Liver (tissue), 9 donors: ENCODE data around the gene NUAK1. TPM values are rescaled to one million over a fixed set of nuclear protein-coding genes. Genes with fewer than 3 reads are reported as not detected.
A peak's percentile ranks its signal among the peaks of the same experiment; 100 is the strongest.

Source experiments
- DNase-seq: peaks from one replicate; pipeline ENCODE4 v3.0.0-alpha.2; 2017; ENCODE audit warnings: low spot score
- H3K27ac ChIP-seq, 2 donors: one replicate each; pipeline ENCODE4 v1.7.0; 2013; ENCODE audit warnings: inconsistent platforms in 2 of 2, low read length in 2 of 2, control low read depth in 1 of 2, low read depth in 1 of 2, mild to moderate bottlenecking in 1 of 2
- H3K27me3 ChIP-seq, 4 donors: one replicate each; pipeline versions ENCODE4 v1.6.1 to v1.7.0; 2013; ENCODE audit warnings: low read length in 3 of 4, inconsistent platforms in 1 of 4, mild to moderate bottlenecking in 1 of 4, moderate library complexity in 1 of 4; ENCODE audit not compliant: control insufficient read depth in 4 of 4, insufficient read depth in 4 of 4
- H3K36me3 ChIP-seq, 4 donors: one replicate each; pipeline versions ENCODE4 v1.6.1 to v1.7.0; 2013; ENCODE audit warnings: low read length in 3 of 4, mild to moderate bottlenecking in 3 of 4, low read depth in 1 of 4, moderate library complexity in 1 of 4; ENCODE audit not compliant: control insufficient read depth in 4 of 4, insufficient read depth in 3 of 4
- H3K4me1 ChIP-seq, 4 donors: one replicate each; pipeline versions ENCODE4 v1.6.1 to v1.7.0; 2013; ENCODE audit warnings: low read length in 3 of 4, mild to moderate bottlenecking in 3 of 4, moderate library complexity in 1 of 4; ENCODE audit not compliant: control insufficient read depth in 4 of 4, insufficient read depth in 4 of 4
- H3K4me3 ChIP-seq, 3 donors: one replicate each; pipeline versions ENCODE4 v1.6.1 to v1.7.0; 2013; ENCODE audit warnings: low read length in 3 of 3, control low read depth in 1 of 3, low read depth in 1 of 3, mild to moderate bottlenecking in 1 of 3
- H3K9ac ChIP-seq, 2 donors: one replicate each; pipeline ENCODE4 v1.7.0; 2013; ENCODE audit warnings: low read length in 2 of 2, mild to moderate bottlenecking in 2 of 2, moderate library complexity in 2 of 2, control low read depth in 1 of 2, low read depth in 1 of 2
- H3K9me3 ChIP-seq, 4 donors: one replicate each; pipeline versions ENCODE4 v1.6.1 to v1.7.0; 2013; ENCODE audit warnings: low read length in 3 of 4; ENCODE audit not compliant: control insufficient read depth in 4 of 4
- ATF3 ChIP-seq: IDR thresholded peaks from 2 replicates; pipeline ENCODE4 v1.6.1; 2016; ENCODE audit warnings: antibody characterized with exemption
- CTCF ChIP-seq: fragments of 150-350 bp; IDR thresholded peaks from 2 replicates; pipeline ENCODE4 v1.5.1; 2017; ENCODE audit warnings: improper control_type of control experiment, low read depth, low read length; ENCODE audit not compliant: missing input control
- EGR1 ChIP-seq, 2 donors: IDR thresholded peaks; 2 replicates each; pipeline ENCODE4 v1.6.1; 2016 to 2018; ENCODE audit warnings: antibody characterized with exemption in 2 of 2, low read depth in 2 of 2
- FOXA1 ChIP-seq: IDR thresholded peaks from 2 replicates; pipeline ENCODE4 v1.6.1; 2016; ENCODE audit warnings: antibody characterized with exemption
- FOXA2 ChIP-seq: IDR thresholded peaks from 2 replicates; pipeline ENCODE4 v1.6.1; 2016; ENCODE audit warnings: antibody characterized with exemption
- GABPA ChIP-seq, 2 donors: IDR thresholded peaks in 1 of 2; conservative IDR thresholded peaks in 1 of 2; 2 replicates each; pipeline ENCODE4 v1.6.1; 2016; ENCODE audit warnings: antibody characterized with exemption in 2 of 2, mild to moderate bottlenecking in 1 of 2, moderate library complexity in 1 of 2
- HNF4A ChIP-seq, 2 donors: conservative IDR thresholded peaks; 2 replicates each; pipeline ENCODE4 v1.6.1; 2016; ENCODE audit warnings: antibody characterized with exemption in 2 of 2, mild to moderate bottlenecking in 2 of 2
- HNF4G ChIP-seq: IDR thresholded peaks from 2 replicates; pipeline ENCODE4 v1.6.1; 2016; ENCODE audit warnings: antibody characterized with exemption
- JUND ChIP-seq, 2 donors: IDR thresholded peaks; 2 replicates each; pipeline ENCODE4 v1.6.1; 2016; ENCODE audit warnings: antibody characterized with exemption in 2 of 2
- MAX ChIP-seq: IDR thresholded peaks from 2 replicates; pipeline ENCODE4 v1.6.1; 2016; ENCODE audit warnings: antibody characterized with exemption
- NR2F2 ChIP-seq: IDR thresholded peaks from 2 replicates; pipeline ENCODE4 v1.6.1; 2016; ENCODE audit warnings: antibody characterized with exemption
- RAD21 ChIP-seq, 2 donors: IDR thresholded peaks; 2 replicates each; pipeline ENCODE4 v1.6.1; 2016; ENCODE audit warnings: antibody characterized with exemption in 2 of 2, mild to moderate bottlenecking in 2 of 2
- REST ChIP-seq: IDR thresholded peaks from 2 replicates; pipeline ENCODE4 v1.6.1; 2016; ENCODE audit warnings: antibody characterized with exemption, mild to moderate bottlenecking
- RXRA ChIP-seq, 2 donors: IDR thresholded peaks; 2 replicates each; pipeline ENCODE4 v1.6.1; 2017 to 2018; ENCODE audit warnings: antibody characterized with exemption in 2 of 2, mild to moderate bottlenecking in 1 of 2
- SP1 ChIP-seq: IDR thresholded peaks from 2 replicates; pipeline ENCODE4 v1.6.1; 2018; ENCODE audit warnings: antibody characterized with exemption, mild to moderate bottlenecking
- TAF1 ChIP-seq: conservative IDR thresholded peaks from 2 replicates; pipeline ENCODE4 v1.6.1; 2016; ENCODE audit warnings: antibody characterized with exemption, mild to moderate bottlenecking
- YY1 ChIP-seq: IDR thresholded peaks from 2 replicates; pipeline ENCODE4 v1.6.1; 2016; ENCODE audit warnings: antibody characterized with exemption, mild to moderate bottlenecking
- ZBTB33 ChIP-seq: IDR thresholded peaks from 2 replicates; pipeline ENCODE4 v1.6.1; 2016; ENCODE audit warnings: antibody characterized with exemption
- WGBS: extraction: QIAGEN DNeasy Blood & Tissue Kit; methylation state at CpG from one replicate; pipeline ENCODE4 v1.1.7; 2013; 5-methylcytosine and 5-hydroxymethylcytosine counted together
- polyA plus RNA-seq, 2 donors: library from polyadenylated mRNA; stranded (reverse) in 1 of 2; unstranded in 1 of 2; fragments of 200-250 nt in 1 of 2; fragments of >200 nt in 1 of 2; fragmentation: Nextera tagmentation in 1 of 2; extraction: Ambion mirVana in 1 of 2; gene quantifications; one replicate each; pipeline versions ENCODE4 v1.2.1 to v1.2.3, GENCODE V29; 2013 to 2015
- total RNA-seq, 2 donors: library from RNA; depleted of rRNA; stranded (reverse); fragments of >200 nt; gene quantifications; one replicate each; pipeline ENCODE4 v1.2.3, GENCODE V29; 2014
- donor health status: healthy.
- donor health status: healthy.
- donor health status: healthy.
- donor health status: healthy.
- donor health status: healthy.

Gene NUAK1
- total and polyA plus RNA-seq, 4 donors: 2.5 to 9.3 (median 3.9) TPM

GRCh38 chr12:106022568-106023012 is 116.2 kb downstream of the NUAK1 start:
- WGBS: 32% methylated on average over 5 of the region's 5 CpGs

More at GRCh38 chr12:106022568-106023012, 116.2 kb downstream of the NUAK1 start:
- TF ChIP-seq ATF3 (no peak), FOXA1 (no peak), SP1 (peak; percentile 58), GABPA (IDR thresholded peaks at IDR 0.05 in 1 of 2, conservative IDR thresholded peaks at IDR 0.05 in 1 of 2) (no peak), REST (peak; percentile 33), RXRA (IDR thresholded peaks at IDR 0.05) (peak in 1 of 2 donors; percentile 30), YY1 (peak; percentile 77), TAF1 (peak; percentile 84), HNF4A (conservative IDR thresholded peaks at IDR 0.05) (peak in 1 of 2 donors; percentile 27), RAD21 (IDR thresholded peaks at IDR 0.05) (peak; percentile 13 to 47), HNF4G (no peak), EGR1 (IDR thresholded peaks at IDR 0.05; ENCODE audit: low read depth in 2 of 2) (no peak), MAX (no peak), CTCF (no peak), NR2F2 (no peak), FOXA2 (no peak), JUND (IDR thresholded peaks at IDR 0.05) (no peak), ZBTB33 (no peak)
- no peak for DNase-seq
- Histone ChIP-seq H3K9me3 (peaks cover 0 to 3% (median 0%) of the 10 kb centered on the region in 4 donors), H3K27me3 (no peaks in the 10 kb centered on the region), H3K4me3 (no peak overlapping the region), H3K36me3 (no peaks in the 10 kb centered on the region), H3K27ac (no peak overlapping the region), H3K9ac (no peak overlapping the region), H3K4me1 (peaks cover 0 to 23% (median 14%) of the 10 kb centered on the region in 4 donors)
